GM12878 (cell line): ENCODE measurements around the gene NPBWR2. TPM values are rescaled to one million over a fixed set of nuclear protein-coding genes. Genes with fewer than 3 reads are reported as not detected.

ENCODE experiments used
- ATAC-seq: fragments of 200-7000 bp; cut with Tn5 transposase; 3 replicates; pipeline ENCODE4 v1.9.1; 2020; ENCODE audit warnings: mild to moderate bottlenecking, moderate library complexity
- BruUV-seq: library from RNA; stranded (reverse); fragments of 400-500 nt; replicated peaks from 2 replicates; lab custom pipeline; 2021; lab: Mats Ljungman, UMichigan
- CTCF ChIA-PET: fragments of 300-600 bp; sonication (Branson Sonifier 250); formaldehyde crosslinking; extraction: SDS; loops from one replicate; lab custom pipeline; 2021; ENCODE audit warnings: inconsistent platforms; lab: Yijun Ruan, JAX
- POLR2A ChIA-PET: fragments of 350-600 bp; formaldehyde crosslinking; extraction: SDS; loops from one replicate; lab custom pipeline; 2021; ENCODE audit warnings: inconsistent platforms; lab: Charles Lee
- RAD21 ChIA-PET: fragments of 300-600 bp; sonication (Branson Sonifier 250); formaldehyde crosslinking; loops from one replicate; lab custom pipeline; 2023; ENCODE audit warnings: antibody characterized with exemption; ENCODE audit not compliant: unreplicated experiment; lab: Charles Lee
- SMC1A ChIA-PET: fragments of 300-600 bp; sonication (Branson Sonifier 250); formaldehyde crosslinking; loops from one replicate; lab custom pipeline; 2023; ENCODE audit not compliant: unreplicated experiment, uncharacterized antibody; lab: Charles Lee
- DNase-seq: peaks from one replicate; pipeline ENCODE4 v3.0.0-alpha.2; 2011; ENCODE audit warnings: low read depth, low spot score
- FAIRE-seq: peaks from 3 replicates; lab custom pipeline; 2011; peaks lifted over from hg19 to GRCh38; lab: Jason Lieb, UNC
- H2AFZ ChIP-seq: 2 replicates; pipeline ENCODE4 v1.6.0; 2011; ENCODE audit warnings: low read depth, low read length, control low read depth; ENCODE audit not compliant: control insufficient read depth
- H3K27ac ChIP-seq: 2 replicates; pipeline ENCODE4 v1.5.1; 2011; ENCODE audit warnings: control low read depth; ENCODE audit not compliant: control insufficient read depth, insufficient read depth
- H3K27me3 ChIP-seq, 2 experiments: replicated peaks in 1 of 2; 2 replicates each; pipeline versions ENCODE4 v1.6.0 to v1.6.1; 2011; ENCODE audit warnings: low read length in 1 of 2; ENCODE audit not compliant: control insufficient read depth in 2 of 2, insufficient read depth in 2 of 2
- H3K36me3 ChIP-seq, 2 experiments: 2 replicates each; pipeline ENCODE4 v1.5.1; 2011; ENCODE audit warnings: low read length in 1 of 2; ENCODE audit not compliant: control insufficient read depth in 2 of 2, insufficient read depth in 2 of 2
- H3K4me1 ChIP-seq: 2 replicates; pipeline ENCODE4 v1.6.1; 2011; ENCODE audit warnings: mild to moderate bottlenecking, low read length, moderate library complexity, mixed read lengths; ENCODE audit not compliant: control insufficient read depth, insufficient read depth
- H3K4me2 ChIP-seq: 2 replicates; pipeline ENCODE4 v1.6.0; 2011; ENCODE audit warnings: control low read depth; ENCODE audit not compliant: control insufficient read depth, insufficient read depth
- H3K4me3 ChIP-seq: fragments of 200-600 bp; sonication (generic); 2 replicates; pipeline ENCODE4 v1.5.1; 2016
- H3K79me2 ChIP-seq: 2 replicates; pipeline ENCODE4 v1.6.0; 2011; ENCODE audit warnings: low read length; ENCODE audit not compliant: control insufficient read depth, insufficient read depth
- H3K9ac ChIP-seq: 2 replicates; pipeline ENCODE4 v1.8.0; 2011; ENCODE audit warnings: low read length, control low read depth, mixed read lengths; ENCODE audit not compliant: control insufficient read depth, insufficient read depth
- H3K9me3 ChIP-seq: replicated peaks from 3 replicates; pipeline ENCODE4 v1.5.1; 2011; ENCODE audit warnings: mild to moderate bottlenecking, low read length; ENCODE audit not compliant: control insufficient read depth, insufficient read depth
- H4K20me1 ChIP-seq: 2 replicates; pipeline ENCODE4 v1.6.0; 2011; ENCODE audit not compliant: control insufficient read depth, insufficient read depth
- BRCA1 ChIP-seq: IDR thresholded peaks from 2 replicates; pipeline ENCODE4 v1.6.1; 2011; ENCODE audit warnings: low read depth, low read length, improper control_type of control experiment
- CBX3 ChIP-seq: fragments of 200-600 bp; sonication (generic); IDR thresholded peaks from 2 replicates; pipeline ENCODE4 v1.6.1; 2016; ENCODE audit warnings: low read depth, borderline replicate concordance
- MYC ChIP-seq: IDR thresholded peaks from 2 replicates; pipeline ENCODE4 v1.6.1; 2011; ENCODE audit warnings: mild to moderate bottlenecking, low read length, moderate library complexity, inconsistent platforms; ENCODE audit not compliant: insufficient read depth, insufficient replicate concordance, insufficient read length, severe bottlenecking
- PML ChIP-seq: IDR thresholded peaks from 2 replicates; pipeline ENCODE4 v1.6.1; 2012; ENCODE audit warnings: low read length, inconsistent platforms
- STAT1 ChIP-seq: fragments of 450-650 bp; conservative IDR thresholded peaks from 2 replicates; pipeline ENCODE4 v1.6.1; 2014; ENCODE audit warnings: antibody characterized with exemption, mild to moderate bottlenecking
- USF2 ChIP-seq: IDR thresholded peaks from 2 replicates; pipeline ENCODE4 v1.6.1; 2011; ENCODE audit warnings: low read depth, low read length, improper control_type of control experiment, borderline replicate concordance
- WGBS: methylation state at CpG from one replicate; pipeline ENCODE4 v1.1.6; 2016; ENCODE audit warnings: low lambda C conversion rate; ENCODE audit not compliant: insufficient replicate concordance, insufficient coverage; ENCODE audit errors: missing lambda C conversion rate; 5-methylcytosine and 5-hydroxymethylcytosine counted together
- in situ Hi-C: fragments of 300-500 bp; cut with MboI; formaldehyde crosslinking; loops from 9 replicates; pipeline ENCODE4 v1.14.3; 2018; ENCODE audit warnings: mixed read lengths
- intact Hi-C: fragments of 100-400 bp; cut with micrococcal nuclease; formaldehyde crosslinking; loops from one replicate; pipeline ENCODE4 v1.14.2; 2022; ENCODE audit not compliant: unreplicated experiment
- polyA plus RNA-seq, 11 experiments: library from polyadenylated mRNA; depleted of rRNA in 4 of 11; unstranded in 6 of 11; stranded (reverse) in 5 of 11; fragments of >200 nt; fragmentation: Nextera tagmentation in 4 of 11; fragmentation: Illumina TruSeq in 1 of 11; extraction: Ambion mirVana in 4 of 11; extraction: Trizol in 1 of 11; gene quantifications; 1 replicate in 1 of 11; 2 replicates in 10 of 11; pipeline versions ENCODE4 v1.2.1 to v1.2.3, GENCODE V29; 2011 to 2016; ENCODE audit warnings: inconsistent platforms in 2 of 11, missing spikeins in 2 of 11, low read depth in 1 of 11
- total RNA-seq, 4 experiments: library from RNA; depleted of rRNA in 3 of 4; stranded (reverse); fragments of >200 nt in 3 of 4; fragmentation: Illumina TruSeq in 1 of 4; extraction: Trizol in 1 of 4; gene quantifications; 2 replicates each; pipeline versions ENCODE4 v1.2.1 to v1.2.3, GENCODE V29; 2013 to 2021

NPBWR2 gene
- total and polyA plus RNA-seq, 10 of the 15 experiments (the other 5 are each of a cell fraction or from before 2014, with no cell fraction given): not detected

DNA sequence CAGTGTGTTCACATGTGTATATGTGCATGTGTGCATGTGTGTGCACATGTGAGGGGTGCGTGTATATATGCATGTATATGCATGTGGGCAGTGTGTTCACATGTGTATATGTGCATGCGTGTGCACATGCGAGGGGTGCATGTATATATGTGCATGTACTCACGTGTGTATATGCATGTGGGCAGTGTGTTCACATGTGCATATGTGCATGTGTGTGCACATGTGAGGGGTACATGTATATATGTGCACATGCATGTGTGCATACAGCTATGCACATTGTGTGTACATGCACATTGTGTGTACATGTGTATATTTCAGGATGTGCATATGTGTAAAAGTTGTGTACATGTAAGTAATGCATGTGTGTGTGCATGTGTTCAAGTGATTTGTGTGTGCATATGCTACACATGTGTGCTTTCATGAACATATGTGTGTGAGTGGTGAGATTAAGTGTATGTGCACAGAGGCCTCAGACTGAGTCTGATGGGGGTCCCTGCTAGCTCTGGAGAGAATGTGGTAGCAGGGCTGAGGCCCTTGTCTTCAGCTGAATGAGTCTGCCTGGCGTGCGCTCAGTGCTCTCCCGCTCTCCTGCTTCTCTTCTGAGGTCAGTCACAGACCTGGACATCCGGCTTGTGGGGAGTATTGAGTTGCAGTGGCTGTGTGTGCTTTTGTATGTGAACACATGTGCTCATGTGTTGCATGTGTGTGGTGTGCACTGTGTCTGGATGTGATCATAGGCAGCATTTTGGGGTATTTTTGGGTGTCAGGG lies 37.0 kb upstream of the NPBWR2 start:
- H3K9ac ChIP-seq: no peak overlapping the region
- H3K79me2 ChIP-seq: no peaks in the 10 kb centered on the region
- ChIA-PET RAD21 (no interaction called here), CTCF (interaction anchor here (1.4 kb wide), 1 partner anchor 142 kb away, joined by 3 read pairs; no protein-coding TSS in a partner anchor), SMC1A (no interaction called here), POLR2A (no interaction called here)
- H3K4me3 ChIP-seq: no peak overlapping the region
- BruUV-seq: no TSS peak
- H3K9me3 ChIP-seq: peaks cover 5% of the 10 kb centered on the region; the same call in 2 of the 3 replicates
- DNase-seq: no peak
- TF ChIP-seq MYC: no peak
- no peak for TF ChIP-seq STAT1
- no peak for TF ChIP-seq BRCA1
- TF ChIP-seq CBX3: no peak
- TF ChIP-seq PML: no peak
- TF ChIP-seq USF2: no peak
- no peak overlapping the region for H2AFZ ChIP-seq
- no peak overlapping the region for H3K4me2 ChIP-seq
- intact Hi-C loops (no loop called here), in situ Hi-C loops (no loop called here)
- no peaks in the 10 kb centered on the region for H3K36me3 ChIP-seq
- FAIRE-seq: no peak
- no peak overlapping the region for H3K27ac ChIP-seq
- no peak for ATAC-seq
- no peaks in the 10 kb centered on the region for H3K4me1 ChIP-seq
- H4K20me1 ChIP-seq: no peaks in the 10 kb centered on the region
- WGBS: 49% methylated on average over 8 of the region's 8 CpGs
- peaks cover 1 to 4% of the 10 kb centered on the region in 2 experiments; a peak in 3 of 4 replicates for H3K27me3 ChIP-seq
